ENCODE measurements around the gene ZNF346. TPM values are rescaled to one million over a fixed set of nuclear protein-coding genes. Genes with fewer than 3 reads are reported as not detected.
A peak's percentile ranks its signal among the peaks of the same experiment; 100 is the strongest.

Gene ZNF346
- total and polyA plus RNA-seq, 4 donors, result 6.6 to 31.5 (median 9.6) TPM

DNA sequence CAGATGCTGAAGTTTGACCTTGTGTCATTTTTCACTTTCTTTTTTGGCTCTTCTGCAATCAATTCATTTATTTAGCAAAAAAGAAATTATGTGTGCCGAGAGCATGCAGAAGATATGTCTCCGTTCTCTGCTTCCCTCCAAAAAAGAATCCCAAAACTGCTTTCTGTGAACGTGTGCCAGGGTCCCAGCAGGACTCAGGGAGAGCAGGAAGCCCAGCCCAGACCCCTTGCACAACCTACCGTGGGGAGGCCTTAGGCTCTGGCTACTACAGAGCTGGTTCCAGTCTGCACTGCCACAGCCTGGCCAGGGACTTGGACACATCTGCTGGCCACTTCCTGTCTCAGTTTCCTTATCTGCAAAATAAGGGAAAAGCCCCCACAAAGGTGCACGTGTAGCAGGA lies 66.6 kb downstream of the ZNF346 start:
- DNase-seq (peak; percentile 84 to 97 (median 93)), ATAC-seq (ENCODE audit: insufficient read depth, low FRiP score) (no peak)
- Histone ChIP-seq H3K9ac (ENCODE audit: insufficient read depth in 1 of 2, low read length in 2 of 2) (peak overlapping the region; percentile 41 to 59), H3K27me3 (ENCODE audit: control insufficient read depth in 3 of 3, insufficient read depth in 3 of 3, low read length in 2 of 3) (no peaks in the 10 kb centered on the region), H3K4me1 (ENCODE audit: control insufficient read depth in 5 of 5, insufficient read depth in 5 of 5, low read length in 5 of 5) (peaks cover 0 to 51% (median 21%) of the 10 kb centered on the region in 5 donors), H3K36me3 (ENCODE audit: control insufficient read depth in 4 of 4, insufficient read depth in 4 of 4, low read length in 4 of 4) (peaks cover 0 to 43% (median 17%) of the 10 kb centered on the region in 4 donors), H3K27ac (ENCODE audit: low read depth in 1 of 2, low read length in 1 of 2) (peak overlapping the region in 1 of 2 donors; percentile 13), H3K4me3 (no peak overlapping the region), H3K9me3 (ENCODE audit: control insufficient read depth in 4 of 4, insufficient read depth in 3 of 4, low read length in 3 of 4) (peaks cover 0 to 2% (median 0%) of the 10 kb centered on the region in 4 donors)
- TF ChIP-seq, protein P1, sequence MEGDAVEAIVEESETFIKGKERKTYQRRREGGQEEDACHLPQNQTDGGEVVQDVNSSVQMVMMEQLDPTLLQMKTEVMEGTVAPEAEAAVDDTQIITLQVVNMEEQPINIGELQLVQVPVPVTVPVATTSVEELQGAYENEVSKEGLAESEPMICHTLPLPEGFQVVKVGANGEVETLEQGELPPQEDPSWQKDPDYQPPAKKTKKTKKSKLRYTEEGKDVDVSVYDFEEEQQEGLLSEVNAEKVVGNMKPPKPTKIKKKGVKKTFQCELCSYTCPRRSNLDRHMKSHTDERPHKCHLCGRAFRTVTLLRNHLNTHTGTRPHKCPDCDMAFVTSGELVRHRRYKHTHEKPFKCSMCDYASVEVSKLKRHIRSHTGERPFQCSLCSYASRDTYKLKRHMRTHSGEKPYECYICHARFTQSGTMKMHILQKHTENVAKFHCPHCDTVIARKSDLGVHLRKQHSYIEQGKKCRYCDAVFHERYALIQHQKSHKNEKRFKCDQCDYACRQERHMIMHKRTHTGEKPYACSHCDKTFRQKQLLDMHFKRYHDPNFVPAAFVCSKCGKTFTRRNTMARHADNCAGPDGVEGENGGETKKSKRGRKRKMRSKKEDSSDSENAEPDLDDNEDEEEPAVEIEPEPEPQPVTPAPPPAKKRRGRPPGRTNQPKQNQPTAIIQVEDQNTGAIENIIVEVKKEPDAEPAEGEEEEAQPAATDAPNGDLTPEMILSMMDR (IDR thresholded peaks at IDR 0.05; ENCODE audit: control extremely low read depth, extremely low read depth), result no peak
- WGBS, 2 donors, result 49 to 51% methylated on average over 5 of the region's 5 CpGs

GRCh38 chr5:177089825-177090641 lies 67.5 kb downstream of the ZNF346 start:
- H3K4me1 ChIP-seq (ENCODE audit: control insufficient read depth in 5 of 5, insufficient read depth in 5 of 5, low read length in 5 of 5), result peaks cover 0 to 60% (median 26%) of the 10 kb centered on the region in 5 donors
- H3K36me3 ChIP-seq (ENCODE audit: control insufficient read depth in 4 of 4, insufficient read depth in 4 of 4, low read length in 4 of 4), result peaks cover 0 to 46% (median 18%) of the 10 kb centered on the region in 4 donors
- TF ChIP-seq, protein P1 (IDR thresholded peaks at IDR 0.05; ENCODE audit: control extremely low read depth, extremely low read depth), result no peak
- peak overlapping the region in 1 of 2 donors; percentile 70 for H3K9ac ChIP-seq (ENCODE audit: insufficient read depth in 1 of 2, low read length in 2 of 2)
- DNase-seq (no peak), ATAC-seq (ENCODE audit: insufficient read depth, low FRiP score) (no peak)
- WGBS, 2 donors, result 80 to 82% methylated on average over 20 to 21 of the region's 21 CpGs
- H3K27ac ChIP-seq (ENCODE audit: low read depth in 1 of 2, low read length in 1 of 2), result no peak overlapping the region
- H3K27me3 ChIP-seq (ENCODE audit: control insufficient read depth in 3 of 3, insufficient read depth in 3 of 3, low read length in 2 of 3), result no peaks in the 10 kb centered on the region
- H3K9me3 ChIP-seq (ENCODE audit: control insufficient read depth in 4 of 4, insufficient read depth in 3 of 4, low read length in 3 of 4), result peaks cover 0 to 2% (median 0%) of the 10 kb centered on the region in 4 donors
- H3K4me3 ChIP-seq, result no peak overlapping the region

DNA sequence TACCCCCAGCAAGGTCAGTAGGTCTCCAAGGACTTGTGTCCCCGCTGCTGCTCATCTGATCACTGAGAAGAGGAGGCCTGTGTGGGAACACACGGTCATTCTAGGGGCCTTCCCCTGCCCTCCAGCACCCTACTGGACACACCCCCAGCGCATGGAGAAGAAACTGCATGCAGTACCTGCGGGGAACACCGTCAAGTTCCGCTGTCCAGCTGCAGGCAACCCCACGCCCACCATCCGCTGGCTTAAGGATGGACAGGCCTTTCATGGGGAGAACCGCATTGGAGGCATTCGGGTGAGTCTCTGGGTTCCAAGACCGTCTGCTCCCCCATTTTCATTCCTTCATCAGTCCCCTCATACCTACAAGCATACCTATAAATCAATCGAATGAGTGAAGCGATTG lies 68.3 kb downstream of the ZNF346 start:
- Histone ChIP-seq H3K9ac (ENCODE audit: insufficient read depth in 1 of 2, low read length in 2 of 2) (no peak overlapping the region), H3K4me1 (ENCODE audit: control insufficient read depth in 5 of 5, insufficient read depth in 5 of 5, low read length in 5 of 5) (peaks cover 0 to 67% (median 30%) of the 10 kb centered on the region in 5 donors), H3K4me3 (no peak overlapping the region), H3K27me3 (ENCODE audit: control insufficient read depth in 3 of 3, insufficient read depth in 3 of 3, low read length in 2 of 3) (no peaks in the 10 kb centered on the region), H3K9me3 (ENCODE audit: control insufficient read depth in 4 of 4, insufficient read depth in 3 of 4, low read length in 3 of 4) (peaks cover 0 to 2% (median 0%) of the 10 kb centered on the region in 4 donors), H3K36me3 (ENCODE audit: control insufficient read depth in 4 of 4, insufficient read depth in 4 of 4, low read length in 4 of 4) (peaks cover 0 to 54% (median 20%) of the 10 kb centered on the region in 4 donors), H3K27ac (ENCODE audit: low read depth in 1 of 2, low read length in 1 of 2) (no peak overlapping the region)
- DNase-seq (no peak), ATAC-seq (ENCODE audit: insufficient read depth, low FRiP score) (no peak)
- TF ChIP-seq, protein P1 (IDR thresholded peaks at IDR 0.05; ENCODE audit: control extremely low read depth, extremely low read depth), result no peak
- WGBS, 2 donors, result 93% methylated on average over 13 of the region's 13 CpGs

Measured in lung (tissue), 12 donors.